Measurements from ENCODE around the gene PPAT.
"Not testable (repeated sequence)": the region's sequence is repeated elsewhere in the genome, so short reads cannot be mapped to it uniquely, and the experiment has no call there.

The PPAT gene

GRCh38 chr4:56372774-56373173 is 62.6 kb downstream of the PPAT start:
- DNase-seq: no peak

- no peak for DNase-seq
Measured at GRCh38 chr4:56371426-56372220, 63.8 kb downstream of the PPAT start.

GRCh38 chr4:56370377-56370776 is 65.0 kb downstream of the PPAT start:
- DNase-seq: no peak

GRCh38 chr4:56362981-56363380 is 72.4 kb downstream of the PPAT start:
- DNase-seq: not testable (repeated sequence)

- no peak for DNase-seq
Measured at GRCh38 chr4:56360071-56360470, 75.3 kb downstream of the PPAT start.

GRCh38 chr4:56356650-56357049 is 78.8 kb downstream of the PPAT start:
- DNase-seq: no peak

GRCh38 chr4:56348576-56348975 is 86.8 kb downstream of the PPAT start:
- no peak for DNase-seq

GRCh38 chr4:56345458-56345857 is 90.0 kb downstream of the PPAT start:
- DNase-seq: no peak
